BJ (cell line): ENCODE data around the gene B3GALT5. TPM values are rescaled to one million over a fixed set of nuclear protein-coding genes. Genes with fewer than 3 reads are reported as not detected.

Experiments
- CTCF ChIA-PET: fragments of 350-600 bp; formaldehyde crosslinking; extraction: SDS; loops from one replicate; lab custom pipeline; 2021; ENCODE audit warnings: antibody characterized with exemption, inconsistent platforms; lab: Yijun Ruan, JAX
- POLR2A ChIA-PET: fragments of 300-600 bp; sonication (Branson Sonifier 250); formaldehyde crosslinking; extraction: SDS; loops from one replicate; lab custom pipeline; 2021; ENCODE audit warnings: antibody characterized with exemption; lab: Charles Lee
- DNase-seq: peaks from one replicate; pipeline ENCODE4 v3.0.0-alpha.2; 2011; ENCODE audit warnings: low read depth
- H3K27me3 ChIP-seq: 2 replicates; pipeline ENCODE4 v1.6.0; 2011; ENCODE audit warnings: low read length; ENCODE audit not compliant: control insufficient read depth, insufficient read depth
- H3K36me3 ChIP-seq: 2 replicates; pipeline ENCODE4 v1.5.1; 2011; ENCODE audit warnings: low read length; ENCODE audit not compliant: control insufficient read depth, insufficient read depth
- H3K4me3 ChIP-seq: 2 replicates; pipeline ENCODE4 v1.5.1; 2011; ENCODE audit warnings: low read depth, mild to moderate bottlenecking, control low read depth, low read length
- polyA plus RNA-seq: library from polyadenylated mRNA; depleted of rRNA; stranded (reverse); fragments of >200 nt; gene quantifications from 2 replicates; pipeline ENCODE4 v1.2.3, GENCODE V29; 2011
- TF ChIP-seq, protein P1 (sequence below): IDR thresholded peaks from 2 replicates; pipeline ENCODE4 v1.5.1; 2011; ENCODE audit warnings: low read depth, mild to moderate bottlenecking, control low read depth, inconsistent platforms, low read length, moderate library complexity; ENCODE audit not compliant: insufficient read depth

Gene B3GALT5
- polyA plus RNA-seq, 1 experiment = 0.09 TPM

DNA sequence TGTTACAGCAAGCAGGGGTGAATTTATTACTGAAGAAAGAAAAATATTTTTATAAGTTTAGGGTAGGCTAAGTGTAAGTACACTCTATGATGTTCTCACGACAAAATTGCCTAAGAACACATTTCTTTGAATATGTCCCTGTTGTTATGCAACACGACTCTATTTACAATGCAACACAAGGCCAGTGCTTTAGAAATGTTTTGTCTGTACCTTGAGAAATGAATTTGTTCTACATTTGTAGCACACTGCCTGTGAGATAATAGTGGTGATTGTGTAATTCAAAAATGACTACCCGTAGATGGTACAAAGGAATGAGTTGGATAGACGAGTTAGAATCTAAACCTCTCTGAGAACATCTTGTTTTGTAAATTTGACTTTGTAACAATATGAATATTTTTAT, 68.5 kb downstream of the B3GALT5 start:
- ChIA-PET CTCF (interaction anchor here (1.0 to 1.1 kb wide), 2 partner anchors 11 to 13 kb away, joined by 4 to 5 read pairs; no protein-coding TSS in a partner anchor), POLR2A (interaction anchor here (0.7 kb wide), 1 partner anchor 48 kb away, joined by 13 read pairs; no protein-coding TSS in a partner anchor)
- DNase-seq = no peak
- Histone ChIP-seq H3K4me3 (no peak overlapping the region), H3K27me3 (no peaks in the 10 kb centered on the region), H3K36me3 (no peaks in the 10 kb centered on the region)
- TF ChIP-seq, protein P1, sequence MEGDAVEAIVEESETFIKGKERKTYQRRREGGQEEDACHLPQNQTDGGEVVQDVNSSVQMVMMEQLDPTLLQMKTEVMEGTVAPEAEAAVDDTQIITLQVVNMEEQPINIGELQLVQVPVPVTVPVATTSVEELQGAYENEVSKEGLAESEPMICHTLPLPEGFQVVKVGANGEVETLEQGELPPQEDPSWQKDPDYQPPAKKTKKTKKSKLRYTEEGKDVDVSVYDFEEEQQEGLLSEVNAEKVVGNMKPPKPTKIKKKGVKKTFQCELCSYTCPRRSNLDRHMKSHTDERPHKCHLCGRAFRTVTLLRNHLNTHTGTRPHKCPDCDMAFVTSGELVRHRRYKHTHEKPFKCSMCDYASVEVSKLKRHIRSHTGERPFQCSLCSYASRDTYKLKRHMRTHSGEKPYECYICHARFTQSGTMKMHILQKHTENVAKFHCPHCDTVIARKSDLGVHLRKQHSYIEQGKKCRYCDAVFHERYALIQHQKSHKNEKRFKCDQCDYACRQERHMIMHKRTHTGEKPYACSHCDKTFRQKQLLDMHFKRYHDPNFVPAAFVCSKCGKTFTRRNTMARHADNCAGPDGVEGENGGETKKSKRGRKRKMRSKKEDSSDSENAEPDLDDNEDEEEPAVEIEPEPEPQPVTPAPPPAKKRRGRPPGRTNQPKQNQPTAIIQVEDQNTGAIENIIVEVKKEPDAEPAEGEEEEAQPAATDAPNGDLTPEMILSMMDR = no peak

DNA sequence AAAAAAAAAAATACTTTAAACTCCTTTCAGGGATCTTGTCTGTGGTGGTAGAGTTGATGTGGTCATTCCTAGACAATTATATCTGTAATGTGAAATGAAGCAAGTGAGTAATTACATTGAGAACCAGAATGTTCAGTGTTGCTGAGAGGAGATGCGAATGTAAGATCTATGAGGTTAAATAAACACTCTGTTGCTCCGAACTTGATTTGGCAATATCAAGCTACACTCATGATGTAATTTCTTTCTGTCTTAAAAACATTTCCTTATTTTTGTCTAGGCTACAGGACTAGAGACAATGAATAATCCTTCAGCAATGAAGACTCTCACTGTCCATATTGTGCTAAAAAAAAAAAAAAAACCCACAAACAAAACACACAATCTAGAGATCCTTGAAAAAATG, 69.1 kb downstream of the B3GALT5 start:
- peak; percentile 51 for DNase-seq
- TF ChIP-seq, protein P1 = no peak
- H3K27me3 ChIP-seq = no peaks in the 10 kb centered on the region
- ChIA-PET CTCF (interaction anchor here (0.6 to 1.1 kb wide), 3 partner anchors 12 to 462 kb away, joined by 3 to 5 read pairs (median 4); no protein-coding TSS in a partner anchor), POLR2A (interaction anchor here (0.7 kb wide), 1 partner anchor 48 kb away, joined by 13 read pairs; no protein-coding TSS in a partner anchor)
- no peaks in the 10 kb centered on the region for H3K36me3 ChIP-seq
- H3K4me3 ChIP-seq = no peak overlapping the region

DNA sequence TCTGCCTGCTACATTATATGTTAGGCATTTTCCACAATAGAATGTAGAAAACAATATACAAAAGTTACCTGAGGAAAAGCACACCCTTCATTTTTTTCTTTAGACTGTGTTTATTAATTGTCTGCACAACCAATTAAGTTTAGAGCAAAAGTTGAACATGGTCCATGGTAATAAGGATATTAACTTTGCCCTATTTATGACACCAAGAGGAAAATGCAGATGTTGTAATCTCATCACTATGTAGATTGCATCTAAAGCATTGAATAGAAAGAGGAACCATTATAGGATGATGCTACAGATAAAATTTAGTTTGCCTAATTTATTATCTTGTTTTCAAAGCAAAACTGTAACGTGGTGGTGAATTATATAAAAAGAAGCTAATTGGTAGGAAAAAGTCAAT, 72.5 kb downstream of the B3GALT5 start:
- Histone ChIP-seq H3K27me3 (no peaks in the 10 kb centered on the region), H3K36me3 (no peaks in the 10 kb centered on the region), H3K4me3 (no peak overlapping the region)
- TF ChIP-seq, protein P1 = no peak
- CTCF ChIA-PET = interaction anchor here (0.6 to 0.7 kb wide), 2 partner anchors 32 to 167 kb away, joined by 3 read pairs; no protein-coding TSS in a partner anchor
- POLR2A ChIA-PET = no interaction called here
- no peak for DNase-seq

DNA sequence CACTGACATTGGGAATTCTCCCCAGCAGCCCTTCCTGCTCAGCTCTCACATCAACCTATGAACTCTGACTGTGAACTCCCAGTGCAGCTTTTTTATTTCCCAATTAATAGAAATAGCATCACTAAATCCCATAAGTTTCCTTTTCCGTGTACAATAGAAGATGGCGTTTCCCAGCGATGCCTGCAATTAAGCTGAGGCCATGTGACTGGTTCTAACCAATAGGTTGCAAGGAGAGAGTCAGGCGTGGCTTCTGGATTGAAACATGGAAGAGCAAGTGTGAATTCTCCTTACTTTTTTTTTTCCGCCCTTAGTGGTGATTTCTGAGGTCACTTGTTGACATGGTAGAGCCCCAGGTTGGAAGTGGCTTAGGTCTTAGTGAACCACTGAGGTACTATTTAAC, 73.3 kb downstream of the B3GALT5 start:
- POLR2A ChIA-PET = no interaction called here
- CTCF ChIA-PET = interaction anchor here (0.6 to 0.7 kb wide), 2 partner anchors 33 to 167 kb away, joined by 3 read pairs; no protein-coding TSS in a partner anchor

DNA sequence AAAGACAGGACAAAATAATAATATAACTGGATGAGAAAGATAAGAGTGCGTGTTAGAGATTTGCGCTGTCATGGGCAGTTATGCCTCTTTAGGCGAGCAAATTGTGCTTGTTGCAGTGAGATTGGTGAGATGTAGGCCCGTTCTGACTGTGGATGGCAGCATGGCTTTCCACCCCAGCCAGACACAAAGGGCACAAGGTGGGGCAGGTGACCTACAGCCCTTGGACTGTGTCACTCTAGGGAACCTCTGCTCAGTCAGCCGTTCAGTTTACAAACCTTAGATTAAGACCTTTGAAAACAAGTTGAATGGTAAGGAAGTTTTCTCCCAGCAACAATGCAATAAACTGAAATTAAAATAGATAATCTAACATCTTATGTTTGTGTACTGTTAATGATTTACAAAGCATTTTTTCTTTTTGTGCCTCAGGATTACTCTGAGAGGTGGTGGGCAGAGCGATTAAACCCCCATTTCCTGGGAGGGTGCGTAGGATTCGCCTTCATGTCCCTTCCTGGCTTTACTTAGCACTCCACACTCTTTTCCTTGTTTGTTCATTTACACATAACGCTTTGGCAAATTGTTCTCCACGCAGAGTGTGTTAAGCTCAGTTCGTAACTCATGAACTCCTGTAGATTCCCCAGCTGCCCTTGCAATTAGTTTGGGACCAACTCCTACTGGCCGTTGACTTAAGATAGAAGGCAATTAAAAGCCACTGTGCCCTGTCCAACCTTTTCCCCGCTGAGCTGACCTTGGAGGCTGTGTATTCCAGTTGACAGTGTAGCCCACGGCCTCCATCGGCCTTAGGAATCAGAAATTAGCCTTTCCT, 74.1 kb downstream of the B3GALT5 start:
- Histone ChIP-seq H3K36me3 (no peaks in the 10 kb centered on the region), H3K27me3 (no peaks in the 10 kb centered on the region), H3K4me3 (no peak overlapping the region)
- no peak for DNase-seq
- TF ChIP-seq, protein P1 = no peak
- ChIA-PET POLR2A (no interaction called here), CTCF (no interaction called here)

More for the DNA sequence above, 73.3 kb downstream of the B3GALT5 start:
- TF ChIP-seq, protein P1 = no peak
- no peak for DNase-seq
- Histone ChIP-seq H3K27me3 (no peaks in the 10 kb centered on the region), H3K36me3 (no peaks in the 10 kb centered on the region), H3K4me3 (no peak overlapping the region)
